HG03097 (cell line): ENCODE measurements around the gene SFXN1.
A peak's percentile ranks its signal among the peaks of the same experiment; 100 is the strongest.
"Not testable (repeated sequence)": the region's sequence is repeated elsewhere in the genome, so short reads cannot be mapped to it uniquely, and the experiment has no call there.

ENCODE experiments used
- ATAC-seq: cut with Tn5 transposase; IDR thresholded peaks from one replicate; pipeline ENCODE4 v1.9.1; 2021; ENCODE audit not compliant: unreplicated experiment, low FRiP score

The SFXN1 gene, protein sequence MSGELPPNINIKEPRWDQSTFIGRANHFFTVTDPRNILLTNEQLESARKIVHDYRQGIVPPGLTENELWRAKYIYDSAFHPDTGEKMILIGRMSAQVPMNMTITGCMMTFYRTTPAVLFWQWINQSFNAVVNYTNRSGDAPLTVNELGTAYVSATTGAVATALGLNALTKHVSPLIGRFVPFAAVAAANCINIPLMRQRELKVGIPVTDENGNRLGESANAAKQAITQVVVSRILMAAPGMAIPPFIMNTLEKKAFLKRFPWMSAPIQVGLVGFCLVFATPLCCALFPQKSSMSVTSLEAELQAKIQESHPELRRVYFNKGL

DNA sequence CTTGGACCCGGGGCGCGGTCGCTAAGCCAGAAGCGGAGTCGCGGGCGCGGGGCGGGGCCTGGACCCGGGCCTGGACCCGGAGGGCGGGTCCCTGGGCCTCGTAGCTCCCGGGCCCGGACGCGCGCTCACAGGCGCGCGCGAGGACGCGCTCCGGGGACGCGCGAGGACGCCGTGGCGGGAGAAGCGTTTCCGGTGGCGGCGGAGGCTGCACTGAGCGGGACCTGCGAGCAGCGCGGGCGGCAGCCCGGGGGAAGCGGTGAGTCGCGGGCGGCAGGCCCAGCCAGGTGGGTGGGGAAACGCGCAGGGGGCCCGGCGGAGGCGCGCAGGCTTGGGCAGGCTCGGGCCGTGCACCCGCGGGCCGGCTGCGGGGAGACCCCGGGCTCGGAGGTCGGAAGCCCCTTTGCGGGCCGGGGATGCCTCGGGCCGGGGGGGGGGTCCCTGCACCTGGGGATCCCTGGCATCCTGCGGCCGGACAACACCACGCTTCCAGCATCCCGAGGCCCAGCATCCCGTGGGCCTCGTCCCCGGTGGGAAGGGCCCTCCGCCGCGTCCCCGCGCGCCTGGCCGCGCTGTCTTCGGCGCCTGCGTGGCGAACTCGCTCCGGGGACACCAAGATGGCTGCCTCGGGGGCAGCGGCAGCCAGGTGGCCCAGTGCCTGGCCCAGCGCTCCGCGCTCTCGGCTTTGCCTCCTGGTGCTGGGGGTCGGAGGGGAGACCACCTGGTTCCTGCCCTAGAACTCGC lies at the start of gene SFXN1:
TSS of gene SFXN1 (plus strand) at position 177 of the 741 bp plus-strand sequence. CDS start 13,544 bp downstream, outside the sequence.
- peak; percentile 91 for ATAC-seq

GRCh38 chr5:175434800-175435199 lies 43.6 kb upstream of the SFXN1 start:
- ATAC-seq: no peak

- ATAC-seq: no peak
Observed at GRCh38 chr5:175436359-175436758, 42.0 kb upstream of the SFXN1 start.

- ATAC-seq: no peak
Observed at GRCh38 chr5:175438234-175438857, 40.0 kb upstream of the SFXN1 start.

DNA sequence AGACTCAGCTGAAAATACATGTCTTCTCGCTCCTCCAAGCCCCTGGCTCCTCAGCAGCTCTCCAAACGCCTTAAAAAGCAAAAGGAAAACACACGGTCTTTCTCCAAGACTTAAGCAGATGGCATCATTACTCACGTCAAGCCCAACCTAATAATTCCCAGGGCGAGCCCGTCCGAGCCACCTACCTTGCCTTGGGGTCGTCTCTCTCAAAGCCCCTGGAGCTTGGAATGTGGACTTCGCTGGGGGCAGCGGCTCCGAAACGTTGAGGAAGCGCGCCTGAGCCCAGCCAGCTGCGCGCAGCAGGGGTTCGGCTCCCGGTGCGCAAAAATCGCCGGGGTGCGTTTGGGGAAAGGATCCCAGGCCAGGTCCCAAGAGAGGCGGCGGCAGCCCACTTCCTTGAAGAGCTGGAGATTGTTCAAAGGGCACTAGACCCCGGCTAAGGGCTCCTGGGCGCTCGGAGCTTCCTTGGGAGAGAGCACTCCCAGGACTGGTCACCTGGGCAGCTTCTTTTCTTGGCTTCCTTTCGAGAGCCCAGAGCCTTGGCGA lies 34.8 kb upstream of the SFXN1 start:
- no peak for ATAC-seq

- no peak for ATAC-seq
Observed at GRCh38 chr5:175444060-175444904, 34.1 kb upstream of the SFXN1 start, which contains the start of gene DRD1. TSS of gene DRD1 (minus strand) at chr5:175444182. CDS start at chr5:175443099, 1,083 bp downstream.

DNA sequence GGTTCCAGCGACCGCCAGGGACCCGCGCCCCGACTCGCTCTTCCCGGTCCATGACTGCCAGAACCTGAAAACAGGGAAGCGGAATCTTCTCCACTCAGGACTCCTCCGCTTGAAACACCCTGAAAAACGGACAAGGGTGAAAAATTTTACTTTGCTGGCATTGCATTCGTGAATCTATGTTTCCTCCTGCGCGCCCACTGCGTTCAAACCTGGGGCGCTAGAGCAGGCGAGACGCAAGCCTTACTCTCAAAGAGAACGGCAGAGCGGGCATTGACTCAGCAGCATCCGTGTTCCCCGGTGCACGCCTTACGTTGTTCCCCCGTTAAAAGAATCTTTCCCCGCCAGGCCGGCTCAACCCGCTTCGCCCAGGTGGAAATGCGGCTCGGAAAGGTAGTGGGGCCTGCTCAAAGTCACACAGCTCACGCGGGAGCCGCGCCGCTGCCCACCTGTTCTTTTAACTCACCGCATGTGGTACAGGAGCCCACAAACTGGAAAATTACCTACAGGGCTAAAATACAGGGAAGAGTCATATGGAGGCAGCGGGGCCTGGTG lies 33.4 kb upstream of the SFXN1 start:
- ATAC-seq: no peak

DNA sequence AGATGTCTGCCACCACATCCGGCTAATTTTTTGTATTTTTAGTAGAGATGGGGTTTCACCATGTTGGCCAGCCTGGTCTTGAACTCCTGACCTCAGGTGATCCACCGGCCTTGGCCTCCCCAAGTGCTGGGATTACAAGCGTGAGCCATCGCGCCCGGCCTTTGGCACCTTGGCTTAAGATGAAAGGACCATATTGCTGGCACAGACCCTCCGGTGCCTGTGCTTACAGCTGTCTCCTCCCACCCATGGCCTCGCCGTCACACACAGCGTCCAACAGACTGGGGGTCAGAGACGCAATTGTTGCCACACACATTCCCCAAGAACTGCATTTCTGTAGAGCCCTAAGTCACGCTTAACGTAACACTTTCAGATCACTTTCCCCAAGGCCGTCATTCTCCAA lies 32.0 kb upstream of the SFXN1 start:
- ATAC-seq: not testable (repeated sequence)

DNA sequence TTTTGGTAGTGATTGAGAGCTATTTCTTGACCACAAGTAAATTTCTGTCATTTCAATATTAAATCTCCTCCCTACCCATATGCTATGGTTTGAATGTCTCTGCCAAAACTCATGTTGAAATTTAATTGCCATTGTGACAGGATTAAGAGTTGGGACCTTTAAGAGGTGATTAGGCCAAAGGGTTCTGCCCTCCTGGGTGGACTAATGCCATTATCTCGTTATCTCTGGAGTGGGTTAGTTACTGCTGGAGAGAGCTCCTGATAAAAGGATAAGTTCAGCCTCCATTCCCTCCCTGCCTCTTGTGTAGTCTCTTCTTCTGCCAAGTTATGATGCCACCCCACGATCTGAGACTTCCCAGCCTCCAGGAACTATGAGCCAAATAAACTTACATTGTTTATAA lies 30.8 kb upstream of the SFXN1 start:
- no peak for ATAC-seq

DNA sequence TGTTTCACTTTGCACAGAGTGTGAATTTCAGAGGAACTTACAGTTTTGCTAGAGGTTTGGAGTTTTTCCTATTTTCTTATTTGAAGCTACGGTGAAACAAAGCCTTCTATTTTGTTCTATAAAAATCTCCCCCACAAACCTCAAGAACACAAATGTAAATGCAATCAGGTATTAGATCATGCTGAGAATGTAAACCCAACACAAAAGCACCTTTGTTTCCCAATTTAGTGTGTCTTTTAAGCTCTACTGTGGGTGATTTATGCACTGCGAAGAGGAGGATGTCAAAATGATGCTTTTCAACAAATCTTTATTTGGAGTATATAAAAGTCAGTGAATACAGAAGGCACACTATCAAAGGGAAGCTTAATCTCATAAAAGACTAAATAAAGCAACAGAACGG lies 30.1 kb upstream of the SFXN1 start:
- no peak for ATAC-seq

GRCh38 chr5:175452166-175452565 lies 26.2 kb upstream of the SFXN1 start:
- ATAC-seq: no peak

GRCh38 chr5:175454338-175454737 lies 24.0 kb upstream of the SFXN1 start:
- ATAC-seq: not testable (repeated sequence)

DNA sequence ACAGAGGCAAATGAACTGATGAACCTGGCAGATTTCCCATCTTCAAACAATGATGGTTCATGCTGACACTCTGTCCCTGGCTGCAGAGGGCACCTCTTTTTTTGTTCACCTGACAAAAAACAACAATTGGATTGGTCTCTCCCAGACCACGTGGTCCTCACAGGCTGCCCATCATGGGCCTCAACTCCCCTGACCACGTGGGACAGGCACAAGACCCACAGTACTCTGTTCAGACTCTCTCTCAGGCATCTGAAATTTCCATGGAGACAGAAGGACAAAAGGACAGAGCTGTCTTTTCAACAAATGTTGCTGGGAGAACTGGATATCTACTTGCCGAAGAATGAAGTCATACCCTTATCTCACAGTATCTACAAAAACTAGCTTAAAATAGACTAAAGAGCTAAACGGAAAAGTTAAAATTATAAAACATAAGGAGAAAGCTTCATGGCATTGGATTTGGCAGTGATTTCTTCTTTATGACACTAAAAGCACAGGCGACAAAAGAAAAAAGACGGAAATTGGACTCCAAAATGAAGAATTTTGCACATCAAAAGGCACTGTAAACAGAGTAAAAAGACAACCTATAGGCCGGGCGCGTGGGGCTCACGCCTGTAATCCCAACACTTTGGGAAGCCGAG lies 22.1 kb upstream of the SFXN1 start:
- no peak for ATAC-seq

DNA sequence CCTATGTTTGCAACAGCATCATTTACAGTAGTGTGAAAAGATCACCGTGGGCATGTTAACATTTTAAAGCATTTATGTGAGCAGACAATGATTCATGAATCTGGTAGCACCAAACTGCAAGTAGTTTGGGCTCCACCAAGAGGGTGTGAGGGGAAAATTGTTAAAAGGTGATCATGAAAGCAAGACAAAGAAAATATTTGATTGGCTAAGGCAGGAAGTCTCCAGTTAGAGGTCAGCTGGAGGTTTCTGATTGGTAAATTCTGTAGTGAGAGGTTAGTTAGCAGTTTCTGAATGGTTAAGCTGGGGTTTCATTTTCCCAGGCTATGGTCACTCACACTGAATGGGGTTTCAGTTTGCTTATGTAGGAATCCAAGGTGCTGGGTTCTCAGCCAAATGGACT lies 20.9 kb upstream of the SFXN1 start:
- ATAC-seq: peak; percentile 97

GRCh38 chr5:175460126-175460525 lies 18.2 kb upstream of the SFXN1 start:
- ATAC-seq: no peak

GRCh38 chr5:175460552-175460951 lies 17.8 kb upstream of the SFXN1 start:
- no peak for ATAC-seq

DNA sequence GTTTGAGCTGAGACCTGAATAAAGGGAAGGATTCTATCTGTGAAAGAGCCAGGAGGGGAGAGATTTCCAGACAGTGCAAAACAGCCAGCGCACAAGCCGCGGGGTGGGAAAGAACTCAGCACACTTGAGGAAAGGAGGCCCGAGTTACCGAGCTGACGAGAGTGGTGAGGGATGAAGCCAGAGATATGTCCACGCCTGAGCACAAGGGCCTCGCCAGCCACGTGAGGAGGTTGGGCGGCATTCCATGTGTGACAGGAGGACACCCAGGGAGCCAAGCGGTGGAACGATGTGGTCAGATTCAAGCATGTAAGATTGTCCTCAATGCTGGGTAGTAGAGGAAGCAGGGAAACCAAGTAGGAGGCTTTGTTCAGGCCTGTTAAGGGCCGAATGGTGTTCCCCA lies 17.0 kb upstream of the SFXN1 start:
- no peak for ATAC-seq

- ATAC-seq: no peak
Observed at GRCh38 chr5:175463641-175464040, 14.7 kb upstream of the SFXN1 start.

- ATAC-seq: peak; percentile 96
Observed at GRCh38 chr5:175464074-175464941, 14.1 kb upstream of the SFXN1 start.
